A549 treated with AZD2906 at 1 μM for 4 hours (cell line): Measurements from ENCODE around the gene ADGRA1. TPM values are rescaled to one million over a fixed set of nuclear protein-coding genes. Genes with fewer than 3 reads are reported as not detected.

Source experiments
- total RNA-seq: library from RNA; stranded (reverse); fragments of 200-300 nt; extraction: Qiagen RNA extraction; gene quantifications from 5 replicates; pipeline ENCODE4 v1.2.3, GENCODE V29; 2022

ADGRA1 gene, protein sequence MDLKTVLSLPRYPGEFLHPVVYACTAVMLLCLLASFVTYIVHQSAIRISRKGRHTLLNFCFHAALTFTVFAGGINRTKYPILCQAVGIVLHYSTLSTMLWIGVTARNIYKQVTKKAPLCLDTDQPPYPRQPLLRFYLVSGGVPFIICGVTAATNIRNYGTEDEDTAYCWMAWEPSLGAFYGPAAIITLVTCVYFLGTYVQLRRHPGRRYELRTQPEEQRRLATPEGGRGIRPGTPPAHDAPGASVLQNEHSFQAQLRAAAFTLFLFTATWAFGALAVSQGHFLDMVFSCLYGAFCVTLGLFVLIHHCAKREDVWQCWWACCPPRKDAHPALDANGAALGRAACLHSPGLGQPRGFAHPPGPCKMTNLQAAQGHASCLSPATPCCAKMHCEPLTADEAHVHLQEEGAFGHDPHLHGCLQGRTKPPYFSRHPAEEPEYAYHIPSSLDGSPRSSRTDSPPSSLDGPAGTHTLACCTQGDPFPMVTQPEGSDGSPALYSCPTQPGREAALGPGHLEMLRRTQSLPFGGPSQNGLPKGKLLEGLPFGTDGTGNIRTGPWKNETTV
- total RNA-seq, result 0.19 to 0.40 TPM (median 0.23 TPM) in 5 replicates

GRCh38 chr10:133087679-133088178 is at the start of gene ADGRA1:
Gene ADGRA1, plus strand, starts transcription at chr10:133087924. Its CDS starts 986 bp downstream, at chr10:133088910.

DNA sequence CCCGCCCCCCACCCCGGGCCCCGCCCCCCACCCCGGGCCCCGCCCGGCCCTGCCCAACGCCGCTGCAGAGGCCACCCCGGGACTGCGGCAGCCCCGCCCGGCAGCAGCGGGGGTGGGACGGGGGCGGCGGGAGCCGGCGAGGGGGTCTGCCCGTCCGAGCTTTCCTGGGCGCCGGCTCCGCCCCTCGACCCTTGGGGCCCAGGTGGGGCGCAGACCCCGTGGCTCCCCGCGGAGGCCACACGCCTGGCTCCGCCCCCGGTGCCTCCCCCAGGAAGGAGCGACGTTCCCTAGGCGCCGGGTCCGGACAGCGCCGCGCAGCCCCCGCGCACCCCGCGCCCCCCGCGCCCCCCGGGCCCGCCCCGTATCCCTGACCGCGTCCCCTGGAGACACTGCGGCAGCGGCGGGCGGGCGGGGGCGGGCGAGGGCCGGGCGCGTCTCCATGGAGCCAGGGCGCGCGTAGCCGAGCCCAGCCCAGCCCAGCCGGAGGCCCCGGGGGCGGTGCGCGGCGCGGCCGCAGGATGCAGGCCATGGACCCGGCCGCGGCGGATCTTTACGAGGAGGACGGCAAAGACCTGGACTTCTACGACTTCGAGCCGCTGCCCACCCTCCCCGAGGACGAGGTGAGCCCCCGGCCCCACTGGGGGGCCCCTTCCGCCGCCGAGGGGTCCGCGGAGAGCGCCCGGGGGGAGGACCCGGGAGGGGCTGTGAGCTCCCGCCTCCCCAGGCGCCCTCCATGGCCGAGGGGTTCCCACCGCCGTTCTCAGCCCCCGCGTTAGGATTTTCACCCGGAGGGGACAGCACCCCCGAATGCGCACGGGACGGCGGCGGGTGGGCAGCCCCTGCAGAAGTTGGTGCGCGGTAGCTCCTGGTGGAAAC is 72.5 kb downstream of the ADGRA1 start, which contains the start of gene KNDC1:
Gene KNDC1 (plus strand): TSS at position 270 of the 876 bp plus-strand sequence. CDS start 249 bp downstream, at position 519.

Other genes starting within 250 kb of the ADGRA1 start
- 1.0 to 1.6 TPM (median 1.4 TPM) in 5 replicates for gene CFAP46, start 145.4 kb upstream of the ADGRA1 start, total RNA-seq
- 0.74 to 2.0 TPM (median 1.2 TPM) in 5 replicates for gene KNDC1, start 72.3 kb downstream of the ADGRA1 start, total RNA-seq
- gene UTF1, start 142.3 kb downstream of the ADGRA1 start, total RNA-seq, result not detected in 5 replicates
- 0.02 TPM in 1 of 5 replicates, not detected in the others for gene VENTX, start 149.9 kb downstream of the ADGRA1 start, total RNA-seq
- 2.2 to 4.2 TPM (median 2.9 TPM) in 5 replicates for gene ADAM8, start 188.9 kb downstream of the ADGRA1 start, total RNA-seq
- gene TUBGCP2, start 220.9 kb downstream of the ADGRA1 start, total RNA-seq, result 31.3 to 45.8 TPM (median 42.1 TPM) in 5 replicates
- 60.4 to 72.4 TPM (median 65.9 TPM) in 5 replicates for gene ZNF511, start 221.0 kb downstream of the ADGRA1 start, total RNA-seq
- gene CALY, start 249.0 kb downstream of the ADGRA1 start, total RNA-seq, result 0.07 to 0.78 TPM (median 0.63 TPM) in 5 replicates